ENCODE data around the gene TEX19. TPM values are rescaled to one million over a fixed set of nuclear protein-coding genes. Genes with fewer than 3 reads are reported as not detected.

The TEX19 gene
- total and polyA plus RNA-seq, 2 of the 8 experiments (the other 6 are each of a cell fraction or from before 2014, with no cell fraction given) = 0.54 to 0.80 TPM

- H4K20me1 ChIP-seq (replicated peaks in 1 of 2; ENCODE audit: control insufficient read depth in 1 of 2, insufficient read depth in 2 of 2, low read length in 2 of 2) = peaks cover 0 to 1% of the 10 kb centered on the region in 2 experiments
- H4K91ac ChIP-seq (replicated peaks; ENCODE audit: insufficient read length, low read length) = no peak overlapping the region
- H3K9ac ChIP-seq (replicated peaks in 1 of 4; ENCODE audit: extremely low read depth in 1 of 4, low read depth in 3 of 4, low read length in 3 of 4) = no peak overlapping the region
- no peak overlapping the region for H2BK120ac ChIP-seq (replicated peaks; ENCODE audit: low read depth, low read length)
- no peak overlapping the region for H3K18ac ChIP-seq (ENCODE audit: extremely low read depth, low read length)
- no peak overlapping the region for H3K4me2 ChIP-seq (ENCODE audit: insufficient read depth in 1 of 2, low read depth in 2 of 2, low read length in 2 of 2)
- no peak overlapping the region for H2AFZ ChIP-seq (ENCODE audit: low read length)
- no peak overlapping the region for H3K4me3 ChIP-seq (ENCODE audit: extremely low read depth in 1 of 4, insufficient read depth in 2 of 4, low read depth in 3 of 4, low read length in 4 of 4)
- DNase-seq (ENCODE audit: low read depth in 1 of 2, low spot score in 2 of 2) = no peak
- POLR2A ChIA-PET (ENCODE audit: partially characterized antibody) = no interaction called here
- H3K23me2 ChIP-seq (ENCODE audit: low read depth, low read length) = no peaks in the 10 kb centered on the region
- no peak overlapping the region for H2AK5ac ChIP-seq (ENCODE audit: low read depth, low read length)
- H2BK20ac ChIP-seq (ENCODE audit: low read length) = no peak overlapping the region
- H3K79me2 ChIP-seq (ENCODE audit: control insufficient read depth in 1 of 2, insufficient read depth in 2 of 2, low read length in 2 of 2) = no peaks in the 10 kb centered on the region
- no peaks in the 10 kb centered on the region for H3K27me3 ChIP-seq (replicated peaks in 1 of 4; ENCODE audit: control insufficient read depth in 3 of 4, extremely low read depth in 1 of 4, insufficient read depth in 3 of 4, low read length in 3 of 4)
- no peak for FAIRE-seq
- no peak overlapping the region for H3K56ac ChIP-seq (replicated peaks; ENCODE audit: insufficient read length, low read depth, low read length)
- no peaks in the 10 kb centered on the region for H3K4me1 ChIP-seq (replicated peaks in 1 of 4; ENCODE audit: control insufficient read depth in 3 of 4, insufficient read depth in 4 of 4, low read length in 3 of 4)
- H4K8ac ChIP-seq (ENCODE audit: extremely low read depth, insufficient read depth, low read length) = no peak overlapping the region
- no peaks in the 10 kb centered on the region for H3K79me1 ChIP-seq (ENCODE audit: low read depth, low read length)
- CTCF ChIA-PET (ENCODE audit: partially characterized antibody) = no interaction called here
- H3K36me3 ChIP-seq (ENCODE audit: control insufficient read depth in 2 of 4, insufficient read depth in 4 of 4, low read length in 3 of 4) = peaks cover 0 to 11% (median 2%) of the 10 kb centered on the region in 4 experiments; a peak in 3 of 8 replicates
- TF ChIP-seq TAF7 (optimal IDR thresholded peaks at IDR 0.05; ENCODE audit: borderline replicate concordance, low read depth, low read length) (no peak), POU5F1 (IDR thresholded peaks at IDR 0.05; ENCODE audit: low read depth, low read length) (no peak), E2F6 (IDR thresholded peaks at IDR 0.05) (no peak)
- no peak overlapping the region for H2BK5ac ChIP-seq (ENCODE audit: low read depth, low read length)
- no peak overlapping the region for H2BK12ac ChIP-seq (ENCODE audit: low read depth, low read length)
- H3K14ac ChIP-seq (ENCODE audit: insufficient read length) = no peak overlapping the region
- H3K23ac ChIP-seq (ENCODE audit: insufficient read length) = no peak overlapping the region
- WGBS, 2 experiments (ENCODE audit: extremely low coverage in 1 of 2, insufficient coverage in 1 of 2, insufficient read length in 1 of 2, insufficient replicate concordance in 2 of 2, low coverage in 1 of 2, low lambda C conversion rate in 2 of 2, missing lambda C conversion rate in 1 of 2) = 98% methylated on average over 11 of the region's 14 CpGs; no CpG with 5 or more reads in 1 of the 2 experiments
- H2BK15ac ChIP-seq (ENCODE audit: low read length) = no peak overlapping the region
- no peak overlapping the region for H3K4ac ChIP-seq (replicated peaks; ENCODE audit: insufficient read length, low read depth, low read length)
- no peaks in the 10 kb centered on the region for H3K9me3 ChIP-seq (ENCODE audit: insufficient read depth in 2 of 2, low read depth in 1 of 2, low read length in 1 of 2)
- no peak overlapping the region for H4K5ac ChIP-seq (ENCODE audit: insufficient read length, low read depth, low read length)
- no peak overlapping the region for H3K27ac ChIP-seq (ENCODE audit: low read depth, low read length)
Measured at GRCh38 chr17:82405051-82405450, 46.0 kb downstream of the TEX19 start.
